Stimulated activated CD8-positive, alpha-beta memory T cell treated with anti-CD3 and anti-CD28 coated beads, Interleukin-15, amount 100 ng/mL, for 24 hours (primary cell): ENCODE results near the gene GABBR2.

ENCODE experiments used
- DNase-seq: peaks from one replicate; pipeline ENCODE4 v3.0.0-alpha.2; 2020; ENCODE audit warnings: low read depth

Gene GABBR2

GRCh38 chr9:98541684-98542230, 167.0 kb downstream of the GABBR2 start:
- DNase-seq: no peak

- DNase-seq: no peak
Observed at GRCh38 chr9:98540476-98540875, 168.3 kb downstream of the GABBR2 start.

- DNase-seq: no peak
Observed at GRCh38 chr9:98539954-98540353, 168.8 kb downstream of the GABBR2 start.

- DNase-seq: no peak
Observed at GRCh38 chr9:98538626-98539031, 170.1 kb downstream of the GABBR2 start.

GRCh38 chr9:98538203-98538602, 170.5 kb downstream of the GABBR2 start:
- no peak for DNase-seq

- DNase-seq: no peak
Observed at GRCh38 chr9:98536542-98537173, 172.1 kb downstream of the GABBR2 start.

- no peak for DNase-seq
Observed at GRCh38 chr9:98533866-98534265, 174.9 kb downstream of the GABBR2 start.

GRCh38 chr9:98533132-98533531, 175.6 kb downstream of the GABBR2 start:
- no peak for DNase-seq

- DNase-seq: no peak
Observed at GRCh38 chr9:98532574-98532973, 176.2 kb downstream of the GABBR2 start.

- no peak for DNase-seq
Observed at GRCh38 chr9:98532147-98532546, 176.6 kb downstream of the GABBR2 start.

GRCh38 chr9:98530806-98531386, 177.8 kb downstream of the GABBR2 start:
- no peak for DNase-seq

GRCh38 chr9:98530275-98530674, 178.5 kb downstream of the GABBR2 start:
- DNase-seq: no peak

- DNase-seq: no peak
Observed at GRCh38 chr9:98529841-98530240, 178.9 kb downstream of the GABBR2 start.

- DNase-seq: no peak
Observed at GRCh38 chr9:98523231-98523901, 185.4 kb downstream of the GABBR2 start.

- DNase-seq: no peak
Observed at GRCh38 chr9:98522487-98522886, 186.2 kb downstream of the GABBR2 start.

- no peak for DNase-seq
Observed at GRCh38 chr9:98521141-98521540, 187.6 kb downstream of the GABBR2 start.

- DNase-seq: no peak
Observed at GRCh38 chr9:98520221-98520960, 188.3 kb downstream of the GABBR2 start.

- no peak for DNase-seq
Observed at GRCh38 chr9:98519641-98520040, 189.1 kb downstream of the GABBR2 start.

- DNase-seq: no peak
Observed at GRCh38 chr9:98518556-98518955, 190.2 kb downstream of the GABBR2 start.

GRCh38 chr9:98517761-98518160, 191.0 kb downstream of the GABBR2 start:
- DNase-seq: no peak

GRCh38 chr9:98516897-98517503, 191.7 kb downstream of the GABBR2 start:
- DNase-seq: no peak
